ENCODE measurements around the gene PDIA6.

Gene PDIA6

GRCh38 chr2:10786240-10786982 is 26.2 kb downstream of the PDIA6 start:
- peaks cover 5% of the 10 kb centered on the region; the same call in 1 of the 2 replicates for H3K79me2 ChIP-seq (ENCODE audit: insufficient read depth, low read length)
- H3K27ac ChIP-seq (ENCODE audit: low read depth, low read length) = no peak overlapping the region
- H3F3A ChIP-seq (ENCODE audit: insufficient read depth) = peaks cover 3% of the 10 kb centered on the region; the same call in 1 of the 2 replicates
- TF ChIP-seq EZH2phosphoT487 (conservative IDR thresholded peaks at IDR 0.05; ENCODE audit: low read length) = no peak
- no peak for TF ChIP-seq CTCF (IDR thresholded peaks at IDR 0.05; ENCODE audit: insufficient read depth, low read length, poor library complexity, severe bottlenecking)
- H3K36me3 ChIP-seq (ENCODE audit: low read length) = peaks cover 60% of the 10 kb centered on the region
- no peak overlapping the region for H2AFZ ChIP-seq (ENCODE audit: low read depth, low read length, severe bottlenecking)
- H4K20me1 ChIP-seq (ENCODE audit: low read depth, low read length) = no peaks in the 10 kb centered on the region
- H3K4me2 ChIP-seq (ENCODE audit: low read depth, low read length, poor library complexity, severe bottlenecking) = no peak overlapping the region
- no peaks in the 10 kb centered on the region for H3K9me2 ChIP-seq (replicated peaks; ENCODE audit: insufficient read depth, low read length)
- no peaks in the 10 kb centered on the region for H3K27me3 ChIP-seq (ENCODE audit: low read length)
- no peak overlapping the region for H3K4me3 ChIP-seq (ENCODE audit: insufficient read depth, low read length, poor library complexity, severe bottlenecking)
- no peaks in the 10 kb centered on the region for H3K9me3 ChIP-seq (ENCODE audit: insufficient read depth, low read length)
- no peak overlapping the region for H3K9ac ChIP-seq (ENCODE audit: low read length)

- Histone ChIP-seq H3K4me2 (ENCODE audit: low read depth, low read length, poor library complexity, severe bottlenecking) (no peak overlapping the region), H3K9ac (ENCODE audit: low read length) (no peak overlapping the region), H3K36me3 (ENCODE audit: low read length) (peaks cover 56% of the 10 kb centered on the region), H3K9me3 (ENCODE audit: insufficient read depth, low read length) (no peaks in the 10 kb centered on the region), H3K9me2 (replicated peaks; ENCODE audit: insufficient read depth, low read length) (no peaks in the 10 kb centered on the region), H3K27ac (ENCODE audit: low read depth, low read length) (no peak overlapping the region), H4K20me1 (ENCODE audit: low read depth, low read length) (no peaks in the 10 kb centered on the region), H3F3A (ENCODE audit: insufficient read depth) (0 out of 2 replicates have a peak, but pooled peaks cover under 1% of the 10 kb centered on the region), H3K79me2 (ENCODE audit: insufficient read depth, low read length) (peaks cover 5% of the 10 kb centered on the region; the same call in 1 of the 2 replicates), H2AFZ (ENCODE audit: low read depth, low read length, severe bottlenecking) (no peak overlapping the region), H3K4me3 (ENCODE audit: insufficient read depth, low read length, poor library complexity, severe bottlenecking) (no peak overlapping the region), H3K27me3 (ENCODE audit: low read length) (no peaks in the 10 kb centered on the region)
- TF ChIP-seq CTCF (IDR thresholded peaks at IDR 0.05; ENCODE audit: insufficient read depth, low read length, poor library complexity, severe bottlenecking) (no peak), EZH2phosphoT487 (conservative IDR thresholded peaks at IDR 0.05; ENCODE audit: low read length) (no peak)
Observed at GRCh38 chr2:10785260-10785659, 27.3 kb downstream of the PDIA6 start.

- H2AFZ ChIP-seq (ENCODE audit: low read depth, low read length, severe bottlenecking) = no peak overlapping the region
- H3K9me2 ChIP-seq (replicated peaks; ENCODE audit: insufficient read depth, low read length) = no peaks in the 10 kb centered on the region
- H3K4me2 ChIP-seq (ENCODE audit: low read depth, low read length, poor library complexity, severe bottlenecking) = no peak overlapping the region
- no peaks in the 10 kb centered on the region for H4K20me1 ChIP-seq (ENCODE audit: low read depth, low read length)
- no peak overlapping the region for H3K9ac ChIP-seq (ENCODE audit: low read length)
- no peaks in the 10 kb centered on the region for H3K27me3 ChIP-seq (ENCODE audit: low read length)
- H3K79me2 ChIP-seq (ENCODE audit: insufficient read depth, low read length) = peaks cover 5% of the 10 kb centered on the region; the same call in 1 of the 2 replicates
- peaks cover 53% of the 10 kb centered on the region for H3K36me3 ChIP-seq (ENCODE audit: low read length)
- H3K27ac ChIP-seq (ENCODE audit: low read depth, low read length) = no peak overlapping the region
- H3K4me3 ChIP-seq (ENCODE audit: insufficient read depth, low read length, poor library complexity, severe bottlenecking) = no peak overlapping the region
- TF ChIP-seq CTCF (IDR thresholded peaks at IDR 0.05; ENCODE audit: insufficient read depth, low read length, poor library complexity, severe bottlenecking) = no peak
- no peak for TF ChIP-seq EZH2phosphoT487 (conservative IDR thresholded peaks at IDR 0.05; ENCODE audit: low read length)
- H3F3A ChIP-seq (ENCODE audit: insufficient read depth) = no peaks in the 10 kb centered on the region
- H3K9me3 ChIP-seq (ENCODE audit: insufficient read depth, low read length) = no peaks in the 10 kb centered on the region
Observed at GRCh38 chr2:10784719-10785118, 27.9 kb downstream of the PDIA6 start.
